NCI-H345 treated with DMSO at 0.1 percent for 48 hours (cell line): ENCODE data around the gene ZNF12.

Source experiments
- DNase-seq: peaks from one replicate; lab custom pipeline; 2025; ENCODE audit not compliant: unreplicated experiment; lab: John Stamatoyannopoulos, UW

ZNF12 gene

GRCh38 chr7:6648066-6648814, 58.5 kb downstream of the ZNF12 start:
- DNase-seq, result no peak

GRCh38 chr7:6647541-6647940, 59.2 kb downstream of the ZNF12 start:
- no peak for DNase-seq

- no peak for DNase-seq
These were observed 59.7 kb downstream of the ZNF12 start for GRCh38 chr7:6647080-6647479.

- DNase-seq, result no peak
These were observed 60.3 kb downstream of the ZNF12 start for GRCh38 chr7:6646465-6646864.

GRCh38 chr7:6644728-6645127, 62.0 kb downstream of the ZNF12 start:
- DNase-seq, result no peak

GRCh38 chr7:6643915-6644625, 62.7 kb downstream of the ZNF12 start:
- no peak for DNase-seq

GRCh38 chr7:6642861-6643640, 63.7 kb downstream of the ZNF12 start:
- no peak for DNase-seq

- DNase-seq, result no peak
These were observed 64.4 kb downstream of the ZNF12 start for GRCh38 chr7:6642239-6642839.

GRCh38 chr7:6641305-6642035, 65.3 kb downstream of the ZNF12 start:
- DNase-seq, result no peak

GRCh38 chr7:6640246-6640721, 66.5 kb downstream of the ZNF12 start:
- DNase-seq, result no peak

- no peak for DNase-seq
These were observed 67.1 kb downstream of the ZNF12 start for GRCh38 chr7:6639627-6640026.

- no peak for DNase-seq
These were observed 67.7 kb downstream of the ZNF12 start for GRCh38 chr7:6639032-6639431.
